NCI-H748 (cell line): ENCODE measurements around the gene MSLN.
"Not testable (repeated sequence)": the region's sequence is repeated elsewhere in the genome, so short reads cannot be mapped to it uniquely, and the experiment has no call there.

Source experiments
- DNase-seq: peaks from one replicate; lab custom pipeline; 2025; ENCODE audit not compliant: unreplicated experiment; lab: John Stamatoyannopoulos, UW

MSLN gene

DNA sequence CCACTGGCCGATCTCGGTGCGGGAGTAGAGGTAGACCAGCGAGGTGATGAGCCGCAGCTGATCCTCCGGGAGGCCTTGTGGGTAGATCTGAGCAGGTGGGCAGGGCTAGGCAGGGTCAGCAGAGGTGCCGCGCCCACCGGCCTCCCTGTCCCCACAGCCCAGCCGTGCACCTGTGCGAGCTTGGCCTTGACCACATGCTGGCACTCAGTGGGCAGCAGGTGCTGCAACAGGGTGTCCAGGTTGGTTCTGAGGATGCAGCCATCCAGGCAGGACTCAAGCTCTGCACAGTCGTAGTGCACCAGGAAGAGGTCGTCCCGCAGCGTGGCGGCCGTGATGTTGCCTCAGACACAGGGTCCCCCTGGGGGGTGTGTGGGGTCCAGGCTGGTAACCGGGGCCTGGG, 12.4 kb downstream of the MSLN start:
- DNase-seq: no peak

GRCh38 chr16:774086-775001, 13.8 kb downstream of the MSLN start:
- no peak for DNase-seq

DNA sequence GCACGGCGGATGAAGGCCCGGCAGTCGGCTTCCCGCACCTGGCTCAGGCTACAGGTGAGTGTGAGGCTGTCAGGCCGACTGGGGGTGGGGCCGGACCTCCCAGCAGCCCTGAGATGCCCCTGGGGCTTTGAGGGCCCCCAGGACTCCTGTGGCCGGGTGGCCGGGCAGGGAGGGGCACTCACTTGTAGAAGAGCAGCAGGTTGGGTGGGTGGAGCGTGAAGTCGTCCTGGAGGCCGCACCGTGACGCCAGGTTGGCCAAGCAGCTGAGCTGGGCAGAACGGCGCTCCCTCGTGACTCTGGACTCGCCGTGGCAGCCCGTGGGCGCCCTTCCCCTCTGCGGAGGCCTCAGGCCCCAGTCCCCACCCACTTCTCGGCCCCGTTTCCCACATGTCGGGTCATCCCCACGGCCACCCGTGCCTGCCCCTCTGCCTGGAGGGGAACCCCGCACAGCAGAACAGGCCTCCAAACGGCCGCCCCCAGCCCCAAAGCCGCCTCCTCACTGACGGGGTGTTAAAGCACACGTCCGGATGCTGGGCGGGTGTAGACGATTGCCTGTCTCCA, 14.8 kb downstream of the MSLN start:
- no peak for DNase-seq

GRCh38 chr16:776298-776697, 15.8 kb downstream of the MSLN start:
- DNase-seq: not testable (repeated sequence)

DNA sequence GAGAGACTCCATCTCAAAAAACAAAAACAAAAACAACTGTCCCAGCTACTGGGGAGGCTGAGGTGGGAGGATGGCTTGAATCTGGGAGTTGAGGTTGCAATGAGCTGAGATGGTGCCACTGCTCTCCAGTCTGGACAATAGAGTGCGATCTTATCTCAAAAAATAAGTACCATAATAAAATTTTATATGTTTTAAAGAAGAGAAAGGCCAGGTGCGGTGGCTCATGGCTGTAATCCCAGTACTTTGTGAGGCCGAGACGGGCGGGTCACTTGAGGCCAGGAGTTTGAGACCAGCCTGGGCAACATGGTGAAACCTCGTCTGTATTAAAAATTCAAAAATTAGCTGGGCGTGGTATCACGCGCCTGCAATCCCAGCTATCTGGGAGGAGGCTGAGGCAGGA, 16.3 kb downstream of the MSLN start:
- DNase-seq: no peak

GRCh38 chr16:777826-778225, 17.3 kb downstream of the MSLN start:
- DNase-seq: no peak

DNA sequence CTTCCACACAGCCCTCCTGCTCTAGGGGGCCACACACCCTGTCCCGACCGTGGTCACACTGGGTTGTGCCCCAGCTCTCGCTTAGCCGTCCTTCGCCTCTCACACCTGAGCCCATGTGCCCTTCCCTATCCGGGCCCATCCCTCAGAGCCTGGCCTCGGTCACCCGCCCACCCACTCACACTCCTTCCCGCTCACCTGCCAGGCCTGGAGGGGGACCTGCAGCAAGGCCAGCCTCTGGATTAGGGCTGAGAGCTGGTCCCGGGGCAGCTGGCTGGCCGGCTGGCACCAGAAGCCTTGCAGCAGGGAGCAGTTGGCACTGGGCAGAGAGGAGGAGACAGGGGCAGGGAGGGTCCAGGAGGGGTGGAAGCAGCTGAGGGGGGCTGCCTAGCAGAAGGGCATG, 17.9 kb downstream of the MSLN start:
- DNase-seq: no peak

GRCh38 chr16:778909-779527, 18.5 kb downstream of the MSLN start:
- DNase-seq: no peak

- no peak for DNase-seq
Measured at GRCh38 chr16:779561-779960, 19.0 kb downstream of the MSLN start.

DNA sequence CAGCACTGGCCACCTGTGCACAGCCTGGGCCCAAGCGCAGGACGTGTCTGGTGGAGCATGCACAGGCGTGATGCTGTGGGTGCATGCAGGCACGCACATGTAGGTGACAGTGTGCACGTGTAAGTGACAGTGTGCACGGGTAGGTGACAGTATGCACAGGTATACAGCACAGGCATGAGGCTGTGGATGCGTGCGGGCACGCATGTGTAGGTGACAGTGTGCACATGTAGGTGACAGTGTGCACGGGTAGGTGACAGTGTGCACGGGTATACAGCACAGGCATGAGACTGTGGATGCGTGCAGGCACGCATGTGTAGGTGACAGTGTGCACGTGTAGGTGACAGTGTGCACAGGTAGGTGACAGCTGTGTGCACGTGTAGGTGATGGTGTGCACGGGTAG, 19.8 kb downstream of the MSLN start:
- DNase-seq: no peak

DNA sequence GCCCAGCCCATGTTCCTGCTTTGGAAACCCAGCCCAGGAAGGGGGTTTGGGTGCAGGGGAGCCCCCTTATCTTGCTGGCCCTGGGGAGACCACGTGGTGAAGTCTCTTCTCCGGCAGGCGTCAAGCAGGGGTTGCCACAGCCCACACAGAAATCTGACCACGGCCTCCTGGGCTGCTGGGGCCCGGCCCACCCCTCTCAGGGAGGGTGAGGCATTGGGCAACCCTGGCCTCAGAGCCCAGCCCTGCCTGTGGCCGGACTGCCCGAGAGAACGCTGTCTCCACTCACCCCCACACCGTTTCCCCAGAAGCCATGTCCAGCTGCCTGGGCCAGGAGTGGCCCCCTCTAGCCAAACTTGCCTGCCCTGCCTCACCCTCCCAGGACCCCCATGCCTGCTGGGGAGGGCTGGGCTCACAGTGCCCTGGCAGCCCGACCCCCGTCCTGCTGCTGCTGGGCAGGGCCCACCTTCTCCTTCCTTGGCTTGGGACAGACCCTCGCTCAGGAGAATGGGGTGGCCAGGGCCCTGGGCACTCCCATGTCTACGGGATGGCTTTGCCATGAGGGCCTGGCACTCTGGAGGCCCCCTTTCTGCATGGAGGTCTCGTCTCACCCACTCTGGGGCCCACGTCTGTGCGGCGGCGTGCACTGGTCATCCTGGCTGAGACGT, 20.9 kb downstream of the MSLN start:
- no peak for DNase-seq

- no peak for DNase-seq
Measured at GRCh38 chr16:782258-782657, 21.7 kb downstream of the MSLN start.

DNA sequence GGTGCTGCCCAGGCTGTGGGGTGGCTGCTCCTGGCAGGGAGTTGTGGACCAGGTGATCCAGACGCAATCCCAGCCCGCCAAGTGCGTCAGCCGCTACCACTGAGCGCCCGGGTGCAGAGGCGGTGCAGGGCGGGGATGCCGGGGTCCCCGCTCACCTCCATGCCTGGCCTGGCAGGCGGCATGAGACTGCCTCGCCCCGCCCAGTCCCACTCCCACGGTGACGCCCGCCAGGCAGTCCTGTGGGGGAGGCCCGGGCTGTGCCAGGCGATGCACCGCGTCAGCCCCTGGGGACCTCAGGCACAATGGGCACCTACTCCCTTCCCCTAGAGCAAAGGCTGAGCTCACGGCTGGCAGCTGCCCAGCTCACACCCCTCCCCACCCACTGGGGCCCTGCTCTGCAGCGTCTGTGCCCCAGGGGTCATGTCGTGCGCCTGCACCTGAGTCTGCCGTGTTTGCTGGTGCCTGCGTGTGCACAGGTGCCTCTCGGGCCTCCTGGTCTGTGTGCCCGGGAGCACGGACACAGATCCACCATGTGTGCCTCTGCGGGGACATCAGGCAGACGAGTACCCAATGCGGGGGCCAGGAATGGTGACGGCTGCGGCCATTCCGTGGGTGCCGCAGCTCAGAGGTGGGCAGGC, 22.4 kb downstream of the MSLN start:
- DNase-seq: peak; percentile 25

DNA sequence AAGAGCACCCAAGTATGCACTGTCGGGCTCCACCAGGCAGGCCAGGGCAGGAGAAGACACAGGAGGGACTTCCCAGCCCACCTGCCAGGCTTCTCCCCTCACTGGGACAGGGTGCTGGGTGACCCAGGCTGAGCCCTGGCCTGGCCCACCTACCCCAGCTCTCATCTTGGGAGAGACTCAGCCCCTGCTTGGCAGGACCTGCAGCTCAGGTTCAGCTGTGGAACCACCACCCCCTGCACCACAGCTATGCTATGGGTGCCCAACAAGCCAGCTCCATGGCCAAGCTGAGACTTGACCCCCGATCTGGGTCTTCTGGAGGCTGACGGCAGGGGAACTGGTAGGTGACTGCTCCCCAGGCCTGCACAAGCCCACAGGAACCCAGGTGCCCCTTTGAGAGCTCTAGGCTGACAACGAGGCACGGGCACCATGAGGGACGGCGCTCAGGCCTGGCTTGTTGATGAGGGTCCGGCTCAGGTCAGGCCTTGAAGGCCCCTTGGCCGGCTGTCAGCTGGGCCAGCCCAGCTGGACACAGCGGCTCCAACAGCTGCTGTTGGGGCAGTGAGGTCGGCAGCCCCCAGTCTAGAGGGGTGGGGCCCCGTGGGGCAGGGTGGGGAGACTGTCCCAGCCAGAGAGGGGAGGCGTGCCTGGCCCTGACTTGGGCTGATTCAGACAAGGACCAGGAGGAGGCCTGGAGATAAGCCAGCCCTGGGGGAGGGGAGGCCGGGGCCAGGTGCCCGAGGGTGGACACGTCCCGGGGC, 23.0 kb downstream of the MSLN start:
- DNase-seq: no peak

- DNase-seq: no peak
Measured at GRCh38 chr16:784431-784830, 23.9 kb downstream of the MSLN start.

GRCh38 chr16:785563-786535, 25.3 kb downstream of the MSLN start:
- peak; percentile 50 for DNase-seq

DNA sequence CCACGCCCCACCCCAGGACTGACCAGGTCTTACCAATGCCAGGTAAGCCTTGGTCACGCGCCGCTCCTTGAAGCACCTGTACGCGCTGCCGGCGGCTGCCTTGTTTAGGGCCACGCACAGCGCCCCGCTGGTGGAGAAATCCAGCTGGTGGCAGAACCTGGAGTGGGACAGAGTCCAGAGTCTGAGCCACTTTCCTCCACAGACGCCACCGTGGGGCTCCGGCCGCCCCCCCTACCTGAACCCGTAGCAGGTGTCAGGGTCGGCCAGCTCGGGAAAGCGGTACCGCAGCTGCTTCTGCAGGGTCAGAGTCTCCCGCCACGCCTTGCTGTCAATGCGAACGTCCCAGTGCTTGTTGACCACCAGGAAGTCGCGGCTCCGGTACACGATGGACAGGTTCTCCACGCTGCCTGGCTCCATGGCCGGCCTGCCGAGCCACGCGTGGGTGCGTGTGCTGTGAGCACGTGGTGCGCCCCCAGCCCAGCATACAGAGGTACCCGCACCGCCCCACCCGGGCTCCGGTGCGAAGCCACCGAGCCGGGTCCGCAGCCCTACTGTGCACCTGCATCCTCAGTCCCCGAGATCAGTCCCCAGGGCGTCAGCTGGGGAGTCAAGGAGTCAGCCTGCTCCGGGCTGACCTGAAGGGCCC, 26.9 kb downstream of the MSLN start:
- DNase-seq: peak; percentile 25

DNA sequence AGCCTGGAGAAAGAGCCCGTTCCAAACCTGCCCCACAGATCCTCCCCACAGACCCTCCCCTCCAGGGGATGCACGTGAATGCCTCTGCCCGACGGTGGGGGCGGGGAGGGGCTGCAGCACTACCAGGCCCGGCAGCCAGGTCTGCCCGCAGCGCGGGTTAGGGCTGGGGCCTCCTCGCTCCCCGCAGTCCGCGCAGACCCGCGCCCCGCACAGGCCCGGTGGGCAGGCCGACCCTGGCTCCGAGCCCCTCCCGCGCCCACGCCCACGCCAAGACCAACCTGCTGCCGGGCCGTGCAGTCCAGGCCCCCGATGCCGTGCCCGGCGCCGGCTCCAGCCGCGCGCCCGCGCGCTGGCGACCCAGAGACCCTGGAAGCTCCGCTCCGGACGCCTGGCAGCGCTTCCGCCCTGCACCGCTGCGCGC, 27.5 kb downstream of the MSLN start, which contains the start of gene RPUSD1:
Gene RPUSD1 (minus strand): TSS at position 404 of the 421 bp plus-strand sequence. CDS start 644 bp downstream, outside the sequence.
- DNase-seq: peak; percentile 48
